ENCODE data around the gene BNIP3. TPM values are rescaled to one million over a fixed set of nuclear protein-coding genes. Genes with fewer than 3 reads are reported as not detected.
"Not testable (repeated sequence)": the region's sequence is repeated elsewhere in the genome, so short reads cannot be mapped to it uniquely, and the experiment has no call there.

Gene BNIP3
- total RNA-seq, 2 experiments from 2014 or later: 55.5 to 55.9 TPM

DNA sequence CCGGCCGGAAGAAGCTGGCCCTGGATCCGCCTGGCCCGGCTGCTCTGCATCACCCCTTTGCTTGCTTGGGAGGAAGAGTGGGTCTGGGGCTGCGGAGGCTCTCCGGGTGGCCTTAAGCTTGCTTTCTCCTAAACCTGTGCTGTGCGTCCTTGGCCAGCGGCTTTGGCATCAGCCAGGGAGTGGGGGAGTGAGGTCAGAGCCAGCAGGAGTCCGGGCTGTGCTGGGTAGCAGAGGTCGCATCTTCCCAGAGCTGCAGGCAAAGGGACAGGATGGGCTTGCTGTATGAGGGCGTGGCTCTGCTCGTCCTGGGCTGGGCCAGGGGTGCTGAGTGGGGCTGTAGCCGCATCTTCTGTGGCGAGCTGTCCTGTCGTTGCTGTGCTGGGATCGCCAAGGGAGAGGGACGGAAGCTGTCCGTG, 21.1 kb downstream of the BNIP3 start:
- Mint-ChIP-seq H3K27ac (no peak overlapping the region), H3K4me3 (no peak overlapping the region), H3K36me3 (ENCODE audit: low read depth) (peaks cover 23% of the 10 kb centered on the region), H3K27me3 (ENCODE audit: low read depth) (no peaks in the 10 kb centered on the region), H3K9me3 (no peaks in the 10 kb centered on the region), H3K4me1 (ENCODE audit: low read depth) (peaks cover 15% of the 10 kb centered on the region)
- CTCF ChIA-PET: no interaction called here
- no peak for DNase-seq
- intact Hi-C loops (cut with micrococcal nuclease): no loop called here

DNA sequence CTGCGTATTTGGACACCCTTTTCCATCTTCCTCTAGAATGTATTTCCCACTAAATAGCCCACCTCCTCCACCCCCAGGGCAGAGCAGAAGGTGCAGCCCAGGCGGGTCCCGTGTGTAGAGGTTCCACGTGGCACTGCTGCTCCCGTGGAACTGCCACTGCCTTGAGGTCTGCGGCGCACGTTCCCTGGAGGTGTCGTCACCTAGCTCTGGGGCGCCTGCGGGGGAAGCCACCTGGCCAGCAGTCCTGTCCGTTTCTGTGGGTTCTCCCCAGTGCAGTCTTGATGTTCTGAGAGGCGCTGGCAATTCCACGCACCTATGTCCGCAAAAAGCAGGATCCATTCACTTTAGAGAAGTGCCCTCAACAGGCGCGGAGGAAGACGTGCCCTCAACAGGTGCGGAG, 21.9 kb downstream of the BNIP3 start:
- Mint-ChIP-seq H3K27ac (no peak overlapping the region), H3K9me3 (no peaks in the 10 kb centered on the region), H3K4me3 (no peak overlapping the region), H3K4me1 (ENCODE audit: low read depth) (peaks cover 10% of the 10 kb centered on the region), H3K27me3 (ENCODE audit: low read depth) (no peaks in the 10 kb centered on the region), H3K36me3 (ENCODE audit: low read depth) (peaks cover 23% of the 10 kb centered on the region)
- CTCF ChIA-PET: no interaction called here
- no peak for DNase-seq
- intact Hi-C loops (cut with micrococcal nuclease): no loop called here

DNA sequence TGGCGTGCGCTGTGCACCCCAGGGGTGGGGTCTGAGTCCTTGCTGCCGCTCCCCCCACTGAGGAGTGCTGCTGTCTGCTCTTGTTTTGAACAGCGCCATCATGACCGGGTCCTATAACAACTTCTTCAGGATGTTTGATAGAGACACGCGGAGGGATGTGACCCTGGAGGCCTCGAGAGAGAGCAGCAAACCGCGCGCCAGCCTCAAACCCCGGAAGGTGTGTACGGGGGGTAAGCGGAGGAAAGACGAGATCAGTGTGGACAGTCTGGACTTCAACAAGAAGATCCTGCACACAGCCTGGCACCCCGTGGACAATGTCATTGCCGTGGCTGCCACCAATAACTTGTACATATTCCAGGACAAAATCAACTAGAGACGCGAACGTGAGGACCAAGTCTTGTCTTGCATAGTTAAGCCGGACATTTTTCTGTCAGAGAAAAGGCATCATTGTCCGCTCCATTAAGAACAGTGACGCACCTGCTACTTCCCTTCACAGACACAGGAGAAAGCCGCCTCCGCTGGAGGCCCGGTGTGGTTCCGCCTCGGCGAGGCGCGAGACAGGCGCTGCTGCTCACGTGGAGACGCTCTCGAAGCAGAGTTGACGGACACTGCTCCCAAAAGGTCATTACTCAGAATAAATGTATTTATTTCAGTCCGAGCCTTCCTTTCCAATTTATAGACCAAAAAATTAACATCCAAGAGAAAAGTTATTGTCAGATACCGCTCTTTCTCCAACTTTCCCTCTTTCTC, 26.0 kb downstream of the BNIP3 start:
- no peaks in the 10 kb centered on the region for H3K27me3 Mint-ChIP-seq (ENCODE audit: low read depth)
- H3K36me3 Mint-ChIP-seq (ENCODE audit: low read depth): peaks cover 28% of the 10 kb centered on the region
- H3K9me3 Mint-ChIP-seq: no peaks in the 10 kb centered on the region
- no peak overlapping the region for H3K27ac Mint-ChIP-seq
- no peak overlapping the region for H3K4me3 Mint-ChIP-seq
- intact Hi-C loops (cut with micrococcal nuclease): no loop called here
- DNase-seq: no peak
- H3K4me1 Mint-ChIP-seq (ENCODE audit: low read depth): no peaks in the 10 kb centered on the region
- CTCF ChIA-PET: no interaction called here

DNA sequence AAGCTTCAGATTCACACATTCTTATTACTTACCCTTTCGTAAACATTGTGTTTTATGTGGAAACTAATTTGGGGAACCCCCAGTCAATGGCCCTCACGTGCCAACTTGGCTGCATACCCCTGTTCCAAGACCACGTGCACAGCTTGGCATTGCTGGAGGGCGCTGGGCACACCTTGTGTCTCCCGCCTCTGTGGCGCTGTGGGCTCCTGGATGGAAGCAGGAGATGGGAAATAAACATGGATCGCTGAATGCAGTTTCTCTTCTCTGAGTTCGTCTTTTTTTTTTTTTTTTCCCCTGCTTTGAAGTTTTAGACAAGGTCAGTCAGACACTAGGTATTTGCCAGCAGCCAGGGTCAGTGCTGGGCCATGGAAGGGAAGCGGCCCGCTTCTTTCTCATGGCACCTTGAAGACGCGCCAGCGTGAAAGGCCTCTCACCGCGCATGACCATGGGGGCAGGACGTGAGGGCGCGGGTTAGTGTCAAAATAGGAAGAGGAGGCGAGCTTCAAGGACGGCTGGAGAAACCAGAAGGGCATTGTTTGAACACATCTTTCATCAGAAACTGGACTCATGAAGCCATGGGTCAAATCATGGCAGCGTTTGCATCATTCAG, 27.3 kb downstream of the BNIP3 start:
- H3K27ac Mint-ChIP-seq: no peak overlapping the region
- no peak overlapping the region for H3K4me3 Mint-ChIP-seq
- H3K4me1 Mint-ChIP-seq (ENCODE audit: low read depth): no peaks in the 10 kb centered on the region
- H3K36me3 Mint-ChIP-seq (ENCODE audit: low read depth): peaks cover 30% of the 10 kb centered on the region
- CTCF ChIA-PET: interaction anchor here (0.6 kb wide), 2 partner anchors 19 to 21 kb away, joined by 3 to 5 read pairs; no protein-coding TSS in a partner anchor
- no peaks in the 10 kb centered on the region for H3K27me3 Mint-ChIP-seq (ENCODE audit: low read depth)
- H3K9me3 Mint-ChIP-seq: no peaks in the 10 kb centered on the region
- intact Hi-C loops (cut with micrococcal nuclease): no loop called here
- DNase-seq: no peak

DNA sequence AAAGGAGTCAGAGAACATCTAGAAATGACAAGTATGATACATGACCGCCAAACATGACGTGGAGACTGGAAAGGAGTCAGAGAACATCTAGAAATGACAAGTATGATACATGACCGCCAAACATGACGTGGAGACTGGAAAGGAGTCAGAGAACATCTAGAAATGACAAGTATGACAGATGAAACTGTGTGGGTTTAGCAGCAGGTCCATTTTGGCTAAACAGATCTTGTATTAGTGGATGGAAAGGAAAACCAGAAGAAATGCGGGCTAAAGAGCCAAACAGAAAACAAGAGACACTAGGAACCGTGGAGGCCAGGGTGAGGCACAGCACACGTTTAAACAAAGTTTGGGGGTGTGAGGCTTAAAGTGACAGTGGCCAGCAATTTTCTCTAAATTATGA, 31.8 kb downstream of the BNIP3 start:
- CTCF ChIA-PET; H3K27me3 Mint-ChIP-seq (ENCODE audit: low read depth); H3K4me1 Mint-ChIP-seq (ENCODE audit: low read depth); intact Hi-C loops (cut with micrococcal nuclease); DNase-seq; H3K27ac Mint-ChIP-seq; H3K9me3 Mint-ChIP-seq; H3K4me3 Mint-ChIP-seq: not testable (repeated sequence)
- peaks cover 35% of the 10 kb centered on the region for H3K36me3 Mint-ChIP-seq (ENCODE audit: low read depth)

DNA sequence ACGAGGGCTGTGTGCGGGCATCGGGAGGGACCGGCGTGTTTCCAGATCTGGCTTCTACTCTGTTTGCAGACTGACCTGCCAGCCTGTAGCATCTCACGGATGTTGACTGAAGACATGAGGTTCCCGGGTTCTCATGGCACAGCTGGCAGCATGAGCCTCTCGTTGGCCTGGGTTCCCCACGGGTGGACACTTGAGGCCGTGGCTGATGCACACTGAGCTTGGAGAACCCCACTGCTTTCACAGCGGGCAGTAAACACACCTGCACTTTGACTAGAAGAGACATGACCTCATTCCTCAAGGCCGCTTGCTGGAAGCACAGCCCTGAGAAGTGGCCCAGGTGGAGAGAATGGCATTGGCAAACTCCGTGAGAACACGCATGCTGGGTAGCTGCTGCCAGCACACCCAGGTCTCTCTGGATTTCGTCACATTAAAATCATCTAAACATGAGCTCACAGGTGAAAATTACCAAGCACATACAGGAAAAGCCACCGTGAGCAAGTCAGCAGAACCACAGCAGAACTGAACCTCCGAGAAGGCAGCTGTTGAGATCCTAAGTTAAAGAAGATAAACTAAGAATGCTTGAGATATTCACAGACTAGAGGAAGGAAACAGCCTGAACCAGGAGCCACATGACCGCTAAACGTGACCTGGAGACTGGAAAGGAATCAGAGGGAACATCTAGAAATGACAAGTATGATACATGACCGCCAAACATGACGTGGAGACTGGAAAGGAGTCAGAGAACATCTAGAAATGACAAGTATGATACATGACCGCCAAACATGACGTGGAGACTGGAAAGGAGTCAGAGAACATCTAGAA, 32.5 kb downstream of the BNIP3 start:
- H3K27me3 Mint-ChIP-seq (ENCODE audit: low read depth): no peaks in the 10 kb centered on the region
- DNase-seq: no peak
- no peak overlapping the region for H3K4me3 Mint-ChIP-seq
- no peaks in the 10 kb centered on the region for H3K9me3 Mint-ChIP-seq
- no peak overlapping the region for H3K27ac Mint-ChIP-seq
- intact Hi-C loops (cut with micrococcal nuclease): no loop called here
- peaks cover 36% of the 10 kb centered on the region for H3K36me3 Mint-ChIP-seq (ENCODE audit: low read depth)
- CTCF ChIA-PET: interaction anchor here (0.9 to 1.2 kb wide), 2 partner anchors 17 to 63 kb away, joined by 3 to 5 read pairs; no protein-coding TSS in a partner anchor
- no peaks in the 10 kb centered on the region for H3K4me1 Mint-ChIP-seq (ENCODE audit: low read depth)

DNA sequence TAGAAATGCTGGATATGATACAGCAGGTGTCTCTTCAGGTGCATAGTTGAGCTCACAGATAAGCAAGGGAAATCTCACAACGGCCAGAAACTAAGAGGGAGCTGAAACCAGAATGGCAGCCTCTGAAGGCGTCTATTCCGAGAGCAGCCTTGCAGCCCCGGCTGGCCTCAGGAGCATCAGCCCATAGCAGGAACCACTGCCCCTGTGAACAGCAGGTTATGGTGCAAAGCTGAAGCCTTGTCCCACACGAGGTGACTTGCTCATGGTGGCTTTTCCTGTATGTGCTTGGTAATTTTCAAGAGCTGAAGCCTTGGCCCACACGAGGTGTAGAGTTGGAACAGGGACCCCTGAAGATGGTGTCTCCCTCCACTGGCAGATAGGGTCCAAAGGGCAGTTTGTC, 33.2 kb downstream of the BNIP3 start:
- intact Hi-C loops (cut with micrococcal nuclease): no loop called here
- peaks cover 40% of the 10 kb centered on the region for H3K36me3 Mint-ChIP-seq (ENCODE audit: low read depth)
- H3K27me3 Mint-ChIP-seq (ENCODE audit: low read depth): no peaks in the 10 kb centered on the region
- no peak overlapping the region for H3K27ac Mint-ChIP-seq
- H3K4me1 Mint-ChIP-seq (ENCODE audit: low read depth): no peaks in the 10 kb centered on the region
- H3K9me3 Mint-ChIP-seq: no peaks in the 10 kb centered on the region
- no peak overlapping the region for H3K4me3 Mint-ChIP-seq
- CTCF ChIA-PET: interaction anchor here (0.9 to 1.2 kb wide), 2 partner anchors 16 to 63 kb away, joined by 3 to 5 read pairs; no protein-coding TSS in a partner anchor
- DNase-seq: no peak

DNA sequence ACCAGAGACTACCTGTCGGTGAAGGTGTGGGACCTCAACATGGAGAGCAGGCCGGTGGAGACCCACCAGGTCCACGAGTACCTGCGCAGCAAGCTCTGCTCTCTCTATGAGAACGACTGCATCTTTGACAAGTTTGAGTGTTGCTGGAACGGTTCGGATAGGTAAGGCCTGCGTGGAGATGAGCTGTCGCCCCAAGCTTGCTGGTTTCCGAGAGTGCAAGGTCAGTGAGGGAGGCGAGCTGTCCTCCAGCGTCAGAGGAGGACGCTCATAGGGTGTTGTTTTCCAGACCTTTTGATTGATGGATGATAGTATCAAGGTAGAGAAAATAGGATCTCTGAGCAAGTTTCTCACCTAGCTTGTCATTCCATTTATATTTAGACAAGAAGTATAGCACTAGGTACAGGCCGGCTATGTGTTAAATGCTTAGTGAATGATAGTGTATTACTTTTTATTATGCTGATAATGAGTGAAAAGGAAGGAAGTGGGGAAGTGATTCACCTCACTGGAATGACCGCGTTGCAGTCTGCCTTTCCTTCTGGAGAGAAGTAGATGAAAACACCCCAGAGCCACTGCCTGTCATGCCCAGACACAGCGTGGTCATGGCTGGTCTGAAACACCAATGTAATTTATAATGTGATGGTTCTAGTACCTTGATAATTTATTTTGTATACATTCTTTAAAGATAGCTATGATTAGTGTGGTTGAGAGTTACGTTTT, 33.9 kb downstream of the BNIP3 start:
- no peak for DNase-seq
- Mint-ChIP-seq H3K36me3 (ENCODE audit: low read depth) (peaks cover 41% of the 10 kb centered on the region), H3K27ac (no peak overlapping the region), H3K27me3 (ENCODE audit: low read depth) (no peaks in the 10 kb centered on the region), H3K9me3 (no peaks in the 10 kb centered on the region), H3K4me1 (ENCODE audit: low read depth) (no peaks in the 10 kb centered on the region), H3K4me3 (no peak overlapping the region)
- intact Hi-C loops (cut with micrococcal nuclease): no loop called here
- CTCF ChIA-PET: interaction anchor here (1.2 kb wide), 1 partner anchor 62 kb away, joined by 5 read pairs; no protein-coding TSS in a partner anchor

DNA sequence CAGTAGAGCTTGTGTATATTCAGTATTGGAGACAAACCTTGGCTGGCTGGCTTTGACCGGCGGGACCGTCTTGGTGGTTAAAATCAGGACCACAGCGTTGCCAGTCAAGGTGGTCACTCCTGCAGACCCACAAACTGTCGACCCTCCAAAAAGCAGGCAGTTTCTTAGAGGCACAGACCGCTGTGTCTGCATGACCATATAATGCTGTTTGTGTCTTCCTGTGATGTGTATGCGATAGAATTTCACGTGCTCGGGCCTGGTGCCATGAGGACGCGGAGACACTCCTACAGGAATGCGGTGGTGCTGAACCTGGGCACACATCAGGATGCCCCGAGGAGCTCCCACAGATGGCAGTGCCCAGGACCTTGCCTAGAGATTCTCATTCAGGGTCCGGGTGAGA, 34.8 kb downstream of the BNIP3 start:
- Mint-ChIP-seq H3K36me3 (ENCODE audit: low read depth) (peaks cover 42% of the 10 kb centered on the region), H3K27ac (no peak overlapping the region)

DNA sequence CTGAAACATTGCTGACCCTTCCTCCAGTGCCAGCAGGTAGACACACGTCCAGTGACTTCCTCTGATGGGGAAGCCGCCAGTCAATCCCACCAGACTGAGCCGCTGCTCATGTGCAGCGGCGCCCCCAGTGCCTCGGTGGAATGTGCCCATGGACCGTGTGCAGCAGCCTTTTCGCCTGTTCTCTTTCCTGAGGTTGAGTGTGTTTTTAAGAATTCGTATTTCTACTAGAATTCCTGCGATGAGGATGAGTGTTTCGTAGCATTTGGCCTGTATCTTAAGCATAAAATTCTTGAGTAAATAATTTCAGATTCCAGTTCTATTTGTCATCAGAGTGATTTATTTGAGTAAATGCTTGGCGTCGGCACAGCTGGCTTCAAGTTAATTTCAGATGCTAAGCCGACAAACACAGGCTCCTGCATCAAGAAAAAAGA, 35.4 kb downstream of the BNIP3 start:
- DNase-seq: no peak
- intact Hi-C loops (cut with micrococcal nuclease): no loop called here
- Mint-ChIP-seq H3K4me3 (no peak overlapping the region), H3K9me3 (no peaks in the 10 kb centered on the region), H3K27me3 (ENCODE audit: low read depth) (no peaks in the 10 kb centered on the region), H3K36me3 (ENCODE audit: low read depth) (peaks cover 45% of the 10 kb centered on the region), H3K4me1 (ENCODE audit: low read depth) (peaks cover 2% of the 10 kb centered on the region), H3K27ac (no peak overlapping the region)
- CTCF ChIA-PET: interaction anchor here (0.6 to 4.8 kb wide), 4 partner anchors 11 to 76 kb away, joined by 3 to 17 read pairs (median 3); partner anchors contain the start of gene PPP2R2D

More for the DNA sequence above, 34.8 kb downstream of the BNIP3 start:
- H3K4me3 Mint-ChIP-seq: no peak overlapping the region
- intact Hi-C loops (cut with micrococcal nuclease): no loop called here
- H3K4me1 Mint-ChIP-seq (ENCODE audit: low read depth): peaks cover under 1% of the 10 kb centered on the region
- no peaks in the 10 kb centered on the region for H3K9me3 Mint-ChIP-seq
- CTCF ChIA-PET: interaction anchor here (0.9 to 4.8 kb wide), 3 partner anchors 11 to 76 kb away, joined by 3 to 17 read pairs (median 3); no protein-coding TSS in a partner anchor
- DNase-seq: no peak
- no peaks in the 10 kb centered on the region for H3K27me3 Mint-ChIP-seq (ENCODE audit: low read depth)

DNA sequence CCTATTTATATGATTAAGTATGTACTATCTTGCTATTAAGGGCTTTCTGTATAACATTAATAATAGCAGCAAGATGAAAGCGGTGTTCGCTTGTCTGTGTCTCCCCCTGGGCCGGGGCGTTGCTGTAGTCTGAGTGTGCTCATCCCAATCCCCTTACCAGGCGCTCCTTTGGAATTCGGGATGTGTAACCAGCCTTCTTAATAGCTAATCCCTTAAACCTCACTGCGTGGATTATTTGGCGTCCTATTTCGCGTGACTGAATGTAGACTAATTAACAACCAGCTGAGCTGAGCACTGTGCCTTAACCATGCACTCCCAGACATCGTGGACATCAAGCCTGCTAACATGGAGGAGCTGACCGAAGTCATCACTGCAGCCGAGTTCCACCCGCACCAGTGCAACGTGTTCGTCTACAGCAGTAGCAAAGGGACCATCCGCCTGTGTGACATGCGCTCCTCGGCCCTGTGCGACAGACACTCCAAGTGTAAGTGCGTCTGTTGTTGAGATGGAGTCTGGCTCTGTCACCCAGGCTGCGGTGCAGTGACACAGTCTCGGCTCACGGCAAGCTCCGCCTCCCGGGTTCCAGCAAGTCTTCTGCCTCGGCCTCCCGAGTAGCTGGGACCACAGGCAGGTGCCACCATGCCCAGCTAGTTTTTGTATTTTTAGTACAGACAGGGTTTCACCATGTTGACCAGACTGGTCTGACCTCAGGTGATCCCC, 36.6 kb downstream of the BNIP3 start:
- CTCF ChIA-PET: interaction anchor here (1.6 to 4.8 kb wide), 2 partner anchors 9 to 59 kb away, joined by 3 to 17 read pairs; no protein-coding TSS in a partner anchor
- Mint-ChIP-seq H3K36me3 (ENCODE audit: low read depth) (peaks cover 46% of the 10 kb centered on the region), H3K27ac (no peak overlapping the region), H3K27me3 (ENCODE audit: low read depth) (no peaks in the 10 kb centered on the region), H3K4me3 (no peak overlapping the region), H3K9me3 (no peaks in the 10 kb centered on the region), H3K4me1 (ENCODE audit: low read depth) (peaks cover 2% of the 10 kb centered on the region)
- no peak for DNase-seq
- intact Hi-C loops (cut with micrococcal nuclease): no loop called here

Measured in activated naive CD4-positive, alpha-beta T cell treated with anti-CD3 and anti-CD28 coated beads for 36 hours (primary cell).